ENCODE measurements around the gene FGF4.

FGF4 gene

DNA sequence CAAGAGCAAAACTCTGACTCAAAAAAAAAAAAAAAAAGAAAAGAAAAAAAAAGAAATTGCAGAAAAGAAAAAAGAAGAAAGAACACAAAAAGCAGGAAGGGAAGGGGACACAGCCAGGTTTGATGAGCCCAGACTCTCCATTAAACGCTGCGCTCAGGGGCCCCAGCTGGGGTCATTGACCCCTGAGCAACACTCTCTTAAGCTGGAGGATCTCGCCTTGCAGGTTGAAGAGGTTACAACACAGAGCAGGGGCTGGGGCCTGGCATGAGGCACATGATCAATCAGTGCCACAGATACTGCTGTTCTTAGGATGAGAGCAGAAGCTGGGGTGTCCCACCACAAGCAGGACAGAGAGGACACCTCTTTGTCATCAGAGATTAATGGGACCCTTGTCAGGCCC lies 36.3 kb upstream of the FGF4 start:
- H3K36me3 ChIP-seq = no peaks in the 10 kb centered on the region
- H3K9me3 ChIP-seq (ENCODE audit: severe bottlenecking) = no peaks in the 10 kb centered on the region
- no peak for DNase-seq
- H3K4me3 ChIP-seq (ENCODE audit: low read depth, low read length) = no peak overlapping the region
- no peak overlapping the region for H3K27ac ChIP-seq
- peaks cover 38% of the 10 kb centered on the region for H3K27me3 ChIP-seq (ENCODE audit: insufficient read depth, low read depth, severe bottlenecking)
- TF ChIP-seq, protein P1, sequence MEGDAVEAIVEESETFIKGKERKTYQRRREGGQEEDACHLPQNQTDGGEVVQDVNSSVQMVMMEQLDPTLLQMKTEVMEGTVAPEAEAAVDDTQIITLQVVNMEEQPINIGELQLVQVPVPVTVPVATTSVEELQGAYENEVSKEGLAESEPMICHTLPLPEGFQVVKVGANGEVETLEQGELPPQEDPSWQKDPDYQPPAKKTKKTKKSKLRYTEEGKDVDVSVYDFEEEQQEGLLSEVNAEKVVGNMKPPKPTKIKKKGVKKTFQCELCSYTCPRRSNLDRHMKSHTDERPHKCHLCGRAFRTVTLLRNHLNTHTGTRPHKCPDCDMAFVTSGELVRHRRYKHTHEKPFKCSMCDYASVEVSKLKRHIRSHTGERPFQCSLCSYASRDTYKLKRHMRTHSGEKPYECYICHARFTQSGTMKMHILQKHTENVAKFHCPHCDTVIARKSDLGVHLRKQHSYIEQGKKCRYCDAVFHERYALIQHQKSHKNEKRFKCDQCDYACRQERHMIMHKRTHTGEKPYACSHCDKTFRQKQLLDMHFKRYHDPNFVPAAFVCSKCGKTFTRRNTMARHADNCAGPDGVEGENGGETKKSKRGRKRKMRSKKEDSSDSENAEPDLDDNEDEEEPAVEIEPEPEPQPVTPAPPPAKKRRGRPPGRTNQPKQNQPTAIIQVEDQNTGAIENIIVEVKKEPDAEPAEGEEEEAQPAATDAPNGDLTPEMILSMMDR (IDR thresholded peaks at IDR 0.05; ENCODE audit: low read depth, low read length) = no peak

DNA sequence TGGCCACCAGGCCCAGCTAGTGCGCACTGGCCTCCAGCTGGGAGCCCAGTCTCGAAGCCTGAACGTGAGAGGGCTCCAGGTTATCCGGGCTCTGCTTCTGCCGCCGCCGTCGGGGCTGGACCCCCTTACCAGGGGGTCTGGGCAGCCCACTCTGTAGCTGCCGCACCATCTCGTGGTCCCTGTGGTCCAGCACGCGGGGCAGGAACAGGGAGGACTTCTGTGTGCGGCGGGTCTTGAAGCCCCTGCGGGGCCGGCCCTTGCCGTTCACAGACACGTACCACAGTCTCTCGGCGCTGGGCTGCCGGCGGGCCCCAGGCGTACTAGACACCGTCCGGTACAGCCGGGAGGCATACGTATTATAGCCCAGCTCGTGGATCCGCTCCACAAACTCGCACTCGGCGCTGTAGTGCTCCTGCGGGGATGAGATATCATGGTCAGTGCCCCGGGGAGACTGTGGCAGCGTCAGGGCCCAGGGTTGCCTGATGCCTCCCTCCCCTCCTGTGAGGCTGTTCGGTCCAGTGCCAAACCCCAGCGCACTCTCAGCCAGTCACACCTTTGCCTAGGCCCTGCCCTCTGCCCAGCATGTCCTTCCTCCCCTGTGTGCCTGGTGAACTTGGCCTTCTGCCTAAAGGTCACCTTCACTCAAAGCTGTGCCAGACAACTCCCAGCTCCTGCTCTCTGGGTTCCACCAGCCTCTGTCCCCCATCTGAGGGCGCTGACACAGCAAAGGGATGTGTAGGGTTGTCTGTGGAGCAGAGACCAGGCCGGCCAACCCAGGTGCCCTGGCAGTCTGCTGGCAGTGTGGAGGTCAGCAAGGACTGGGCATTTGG lies 35.4 kb upstream of the FGF4 start:
- Histone ChIP-seq H3K27me3 (ENCODE audit: insufficient read depth, low read depth, severe bottlenecking) (peaks cover 28% of the 10 kb centered on the region), H3K36me3 (no peaks in the 10 kb centered on the region), H3K27ac (no peak overlapping the region), H3K9me3 (ENCODE audit: severe bottlenecking) (no peaks in the 10 kb centered on the region), H3K4me3 (ENCODE audit: low read depth, low read length) (no peak overlapping the region)
- TF ChIP-seq, protein P1 (IDR thresholded peaks at IDR 0.05; ENCODE audit: low read depth, low read length) = no peak
- DNase-seq = no peak

DNA sequence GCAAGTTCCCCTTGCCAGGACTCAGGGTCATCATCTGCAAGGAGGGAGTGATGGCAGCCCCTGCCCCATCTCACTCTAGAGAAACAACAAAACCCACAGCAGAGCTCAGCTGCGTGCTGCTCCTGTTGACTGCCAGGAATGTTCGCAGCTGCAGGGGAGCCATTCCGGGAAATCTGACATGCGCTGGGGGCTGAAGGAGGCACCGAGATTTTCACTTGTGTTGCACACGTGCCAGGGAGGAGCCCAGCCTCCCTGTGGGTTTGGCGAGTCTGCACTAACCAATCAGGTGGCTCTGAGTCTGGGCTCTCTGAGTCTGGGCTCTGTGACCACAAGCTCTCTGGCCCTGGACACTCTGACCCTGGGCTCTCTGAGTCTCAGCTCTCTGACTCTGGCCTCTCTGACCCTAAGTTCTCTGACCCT lies 33.5 kb upstream of the FGF4 start:
- Histone ChIP-seq H3K27me3 (ENCODE audit: insufficient read depth, low read depth, severe bottlenecking) (peaks cover 15% of the 10 kb centered on the region), H3K27ac (no peak overlapping the region), H3K4me3 (ENCODE audit: low read depth, low read length) (no peak overlapping the region), H3K36me3 (no peaks in the 10 kb centered on the region), H3K9me3 (ENCODE audit: severe bottlenecking) (no peaks in the 10 kb centered on the region)
- TF ChIP-seq, protein P1 (IDR thresholded peaks at IDR 0.05; ENCODE audit: low read depth, low read length) = no peak
- DNase-seq = no peak

DNA sequence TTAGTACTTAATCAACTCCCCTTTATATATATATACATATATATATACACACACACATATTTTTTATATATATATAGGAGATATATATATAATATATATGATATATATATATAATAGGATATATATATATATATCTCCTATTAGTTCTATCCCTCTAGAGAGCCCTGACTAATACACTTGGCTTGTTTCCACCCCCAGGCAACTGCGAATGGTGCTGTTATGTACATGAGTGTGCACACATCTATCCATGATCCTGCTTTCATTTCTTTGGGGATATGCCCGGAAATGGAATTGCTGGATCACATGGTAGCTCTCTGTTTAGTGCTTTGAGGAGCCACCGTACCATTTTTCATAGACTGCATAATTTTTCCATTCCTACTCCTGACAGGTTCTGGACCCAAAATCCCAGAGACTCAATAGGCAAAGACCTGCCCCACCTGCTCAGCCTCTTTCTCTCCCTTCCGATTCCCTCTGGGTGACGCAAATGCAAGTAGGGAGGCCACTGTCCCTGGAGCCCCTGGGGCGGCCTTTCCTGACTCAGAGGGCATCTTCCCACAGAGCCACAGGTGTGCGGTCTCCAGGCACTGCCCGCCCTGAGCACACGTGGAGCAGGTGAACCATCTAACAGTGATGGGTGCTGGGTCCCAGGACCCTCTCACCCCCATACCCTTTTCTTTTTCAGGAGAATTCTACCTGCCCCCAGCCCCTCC lies 32.1 kb upstream of the FGF4 start:
- H3K27me3 ChIP-seq (ENCODE audit: insufficient read depth, low read depth, severe bottlenecking) = peaks cover 8% of the 10 kb centered on the region
- H3K27ac ChIP-seq = no peak overlapping the region
- TF ChIP-seq, protein P1 (IDR thresholded peaks at IDR 0.05; ENCODE audit: low read depth, low read length) = no peak
- no peaks in the 10 kb centered on the region for H3K36me3 ChIP-seq
- no peaks in the 10 kb centered on the region for H3K9me3 ChIP-seq (ENCODE audit: severe bottlenecking)
- no peak for DNase-seq
- H3K4me3 ChIP-seq (ENCODE audit: low read depth, low read length) = no peak overlapping the region

DNA sequence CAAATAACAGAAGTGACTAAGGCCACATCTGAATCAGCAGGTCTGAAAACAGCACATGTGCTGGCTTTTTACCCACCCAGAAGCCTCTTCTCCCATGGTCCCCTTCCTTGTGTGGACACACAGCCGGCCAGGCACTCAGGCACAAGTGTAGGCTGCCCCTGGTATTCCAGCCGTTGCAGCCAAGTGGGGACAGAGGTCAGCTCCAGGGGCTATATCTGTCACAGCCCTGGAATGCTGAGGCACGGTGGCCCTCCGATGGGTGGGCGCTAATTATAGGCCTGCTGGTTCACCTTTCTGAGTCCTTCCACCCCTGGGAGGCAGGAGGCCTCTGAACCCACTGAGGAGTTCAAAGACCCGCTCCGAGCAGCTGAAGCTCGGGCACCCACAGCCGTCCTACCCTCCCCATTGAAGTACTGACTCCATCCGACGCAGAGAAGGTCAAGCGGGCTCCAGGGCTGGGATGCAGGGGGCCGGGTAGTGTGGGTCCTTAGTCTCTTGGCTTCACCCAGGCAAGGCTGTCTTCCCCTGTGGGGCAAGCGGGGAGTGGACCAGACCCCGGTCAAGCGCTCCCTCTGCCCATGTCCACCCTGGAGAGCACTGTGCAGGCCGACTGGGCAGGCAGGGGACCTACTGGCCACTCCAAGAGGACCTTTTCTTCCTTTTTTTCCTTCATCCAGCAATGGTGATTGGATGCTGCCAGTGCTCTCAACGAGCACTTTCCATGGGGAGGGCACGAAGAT lies 29.8 kb upstream of the FGF4 start:
- peaks cover 5% of the 10 kb centered on the region for H3K27me3 ChIP-seq (ENCODE audit: insufficient read depth, low read depth, severe bottlenecking)
- H3K9me3 ChIP-seq (ENCODE audit: severe bottlenecking) = no peaks in the 10 kb centered on the region
- H3K4me3 ChIP-seq (ENCODE audit: low read depth, low read length) = no peak overlapping the region
- no peak for DNase-seq
- TF ChIP-seq, protein P1 (IDR thresholded peaks at IDR 0.05; ENCODE audit: low read depth, low read length) = no peak
- H3K27ac ChIP-seq = no peak overlapping the region
- no peaks in the 10 kb centered on the region for H3K36me3 ChIP-seq

All from WERI-Rb-1 (cell line).